AG04450 (cell line): ENCODE measurements around the gene ARHGAP6. TPM values are rescaled to one million over a fixed set of nuclear protein-coding genes. Genes with fewer than 3 reads are reported as not detected.

ENCODE experiments used
- CTCF ChIA-PET: fragments of 300-600, 350-600 bp; formaldehyde crosslinking; extraction: SDS; loops from one replicate; lab custom pipeline; 2022; ENCODE audit warnings: antibody characterized with exemption, inconsistent platforms; lab: Charles Lee
- POLR2A ChIA-PET: fragments of 350-600 bp; formaldehyde crosslinking; extraction: SDS; loops from one replicate; lab custom pipeline; 2021; ENCODE audit warnings: antibody characterized with exemption, inconsistent platforms; lab: Yijun Ruan, JAX
- DNase-seq: peaks from one replicate; pipeline ENCODE4 v3.0.0-alpha.2; 2011; ENCODE audit warnings: low read depth, low spot score
- H3K27ac ChIP-seq: one replicate; pipeline ENCODE4 v1.5.1; 2012; ENCODE audit warnings: low read depth, low read length, control low read depth
- H3K27me3 ChIP-seq: one replicate; pipeline ENCODE4 v1.6.0; 2012; ENCODE audit warnings: low read length; ENCODE audit not compliant: control insufficient read depth, insufficient read depth
- H3K4me3 ChIP-seq: 2 replicates; pipeline ENCODE4 v1.5.1; 2011; ENCODE audit warnings: mild to moderate bottlenecking, low read depth, low read length, control low read depth
- H3K9me3 ChIP-seq: 2 replicates; pipeline ENCODE4 v1.5.1; 2012; ENCODE audit warnings: low read length; ENCODE audit not compliant: control insufficient read depth, insufficient read depth
- CTCF ChIP-seq: IDR thresholded peaks from 2 replicates; pipeline ENCODE4 v1.5.1; 2011; ENCODE audit warnings: low read depth, low read length, control low read depth, inconsistent platforms
- polyA plus RNA-seq: library from polyadenylated mRNA; depleted of rRNA; stranded (reverse); fragments of >200 nt; gene quantifications from 2 replicates; pipeline ENCODE4 v1.2.3, GENCODE V29; 2011

Gene ARHGAP6
- polyA plus RNA-seq, 1 experiment, result 4.0 TPM

- ChIA-PET CTCF (no interaction called here), POLR2A (no interaction called here)
- DNase-seq, result no peak
- no peak for TF ChIP-seq CTCF
- Histone ChIP-seq H3K27ac (no peak overlapping the region), H3K27me3 (no peaks in the 10 kb centered on the region), H3K4me3 (no peak overlapping the region), H3K9me3 (no peaks in the 10 kb centered on the region)
Observed at GRCh38 chrX:11577603-11578002, 88.1 kb downstream of the ARHGAP6 start.

- no peak for TF ChIP-seq CTCF
- H3K4me3 ChIP-seq, result no peak overlapping the region
- H3K27ac ChIP-seq, result no peak overlapping the region
- ChIA-PET CTCF (no interaction called here), POLR2A (no interaction called here)
- H3K27me3 ChIP-seq, result no peaks in the 10 kb centered on the region
- DNase-seq, result no peak
- H3K9me3 ChIP-seq, result no peaks in the 10 kb centered on the region
Observed at GRCh38 chrX:11575332-11575731, 90.4 kb downstream of the ARHGAP6 start.

GRCh38 chrX:11567528-11568220, 98.0 kb downstream of the ARHGAP6 start:
- Histone ChIP-seq H3K9me3 (no peaks in the 10 kb centered on the region), H3K27me3 (no peaks in the 10 kb centered on the region), H3K27ac (no peak overlapping the region), H3K4me3 (no peak overlapping the region)
- CTCF ChIA-PET, result no interaction called here
- POLR2A ChIA-PET, result no interaction called here
- TF ChIP-seq CTCF, result no peak
- no peak for DNase-seq

GRCh38 chrX:11566789-11567188, 98.9 kb downstream of the ARHGAP6 start:
- Histone ChIP-seq H3K4me3 (no peak overlapping the region), H3K27ac (no peak overlapping the region), H3K27me3 (no peaks in the 10 kb centered on the region), H3K9me3 (no peaks in the 10 kb centered on the region)
- no peak for DNase-seq
- no peak for TF ChIP-seq CTCF
- ChIA-PET POLR2A (no interaction called here), CTCF (no interaction called here)

GRCh38 chrX:11566173-11566572, 99.5 kb downstream of the ARHGAP6 start:
- DNase-seq, result no peak
- CTCF ChIA-PET, result no interaction called here
- TF ChIP-seq CTCF, result no peak
- H3K4me3 ChIP-seq, result no peak overlapping the region
- H3K27ac ChIP-seq, result no peak overlapping the region
- H3K27me3 ChIP-seq, result no peaks in the 10 kb centered on the region
- H3K9me3 ChIP-seq, result no peaks in the 10 kb centered on the region
- POLR2A ChIA-PET, result no interaction called here
